A549 (cell line): ENCODE measurements around the gene UBE2G2.

Experiments used
- CTCF ChIP-seq: fragments of >200 bp; sonication (Bioruptor Twin); formaldehyde crosslinking; IDR thresholded peaks from 3 replicates; pipeline ENCODE4 v1.5.1; 2016
- EP300 ChIP-seq, 2 experiments: fragments of >200 bp; sonication (Bioruptor Twin); formaldehyde crosslinking; IDR thresholded peaks; 2 replicates in 1 of 2; 3 replicates in 1 of 2; pipeline ENCODE4 v1.6.1; 2016 to 2017
- MAFK ChIP-seq: fragments of 450-650 bp; IDR thresholded peaks from 2 replicates; pipeline ENCODE4 v1.6.1; 2014; ENCODE audit not compliant: partially characterized antibody
- MAX ChIP-seq: IDR thresholded peaks from 2 replicates; pipeline ENCODE4 v1.6.1; 2012
- POLR2A ChIP-seq: IDR thresholded peaks from 2 replicates; pipeline ENCODE4 v1.6.1; 2012; ENCODE audit warnings: mild to moderate bottlenecking, low read length
- POLR2AphosphoS2 ChIP-seq: conservative IDR thresholded peaks from 2 replicates; pipeline ENCODE4 v1.6.1; 2012; ENCODE audit warnings: low read length, improper control_type of control experiment, inconsistent platforms
- REST ChIP-seq: fragments of 200-600 bp; sonication (generic); IDR thresholded peaks from 2 replicates; pipeline ENCODE4 v1.6.1; 2016; ENCODE audit warnings: antibody characterized with exemption, mild to moderate bottlenecking, moderate library complexity
- SMC3 ChIP-seq: fragments of >200 bp; sonication (Bioruptor Twin); formaldehyde crosslinking; IDR thresholded peaks from 3 replicates; pipeline ENCODE4 v1.6.1; 2018; ENCODE audit warnings: inconsistent platforms
- ZNF302 ChIP-seq: fragments of 250-450 bp; sonication (Bioruptor Pico); IDR thresholded peaks from 2 replicates; pipeline ENCODE4 v1.9.0; 2021; ENCODE audit warnings: inconsistent platforms, mild to moderate bottlenecking, moderate library complexity

- TF ChIP-seq POLR2A, result no peak
- TF ChIP-seq ZNF302 (CRISPR knock-in tag), result no peak
- TF ChIP-seq CTCF, result no peak
- TF ChIP-seq SMC3, result no peak
- no peak for TF ChIP-seq EP300 (IDR thresholded peaks at IDR 0.05)
- TF ChIP-seq POLR2AphosphoS2, result no peak
- TF ChIP-seq REST, result no peak
- no peak for TF ChIP-seq MAFK
- TF ChIP-seq MAX, result no peak
Measured at GRCh38 chr21:44766014-44766817, 35.4 kb downstream of the UBE2G2 start.
